Kidney (tissue), 14 donors: Measurements from ENCODE around the gene NOP9. TPM values are rescaled to one million over a fixed set of nuclear protein-coding genes. Genes with fewer than 3 reads are reported as not detected.

Experiments
- DNase-seq, 5 donors: peaks; one replicate each; pipeline ENCODE4 v3.0.0-alpha.2; 2013 to 2020
- FAIRE-seq: peaks from 2 replicates; lab custom pipeline; 2012; peaks lifted over from hg19 to GRCh38; lab: Jason Lieb, UNC
- H3K27ac ChIP-seq, 2 donors: one replicate each; pipeline ENCODE4 v1.7.0; 2013; ENCODE audit warnings: low read depth in 2 of 2, low read length in 2 of 2, inconsistent platforms in 1 of 2
- H3K27me3 ChIP-seq: one replicate; pipeline ENCODE4 v1.7.1; 2013; ENCODE audit warnings: low read length, inconsistent platforms; ENCODE audit not compliant: control insufficient read depth, insufficient read depth
- H3K36me3 ChIP-seq, 3 donors: one replicate each; pipeline versions ENCODE4 v1.7.0 to v1.7.1; 2013; ENCODE audit warnings: low read length in 3 of 3, control low read depth in 1 of 3, inconsistent platforms in 1 of 3; ENCODE audit not compliant: insufficient read depth in 3 of 3, control insufficient read depth in 2 of 3
- H3K4me1 ChIP-seq, 3 donors: one replicate each; pipeline versions ENCODE4 v1.7.0 to v1.7.1; 2013; ENCODE audit warnings: low read length in 3 of 3, inconsistent platforms in 1 of 3, low read depth in 1 of 3; ENCODE audit not compliant: control insufficient read depth in 2 of 3, insufficient read depth in 2 of 3
- H3K4me3 ChIP-seq, 3 donors: one replicate each; pipeline versions ENCODE4 v1.7.0 to v1.8.1; 2013; ENCODE audit warnings: low read length in 3 of 3, control low read depth in 1 of 3, inconsistent platforms in 1 of 3
- H3K9ac ChIP-seq, 3 donors: one replicate each; pipeline versions ENCODE4 v1.7.0 to v1.7.1; 2013; ENCODE audit warnings: low read length in 3 of 3, control low read depth in 1 of 3, inconsistent platforms in 1 of 3
- H3K9me3 ChIP-seq, 3 donors: one replicate each; pipeline versions ENCODE4 v1.7.0 to v1.7.1; 2013; ENCODE audit warnings: low read length in 3 of 3, control low read depth in 1 of 3, inconsistent platforms in 1 of 3; ENCODE audit not compliant: control insufficient read depth in 2 of 3, insufficient read depth in 1 of 3
- intact Hi-C: fragments of 100-400 bp; cut with DNase I; formaldehyde crosslinking; loops from one replicate; pipeline ENCODE4 v1.11.1; 2022
- polyA plus RNA-seq: library from polyadenylated mRNA; stranded (reverse); fragments of 350-450 nt; fragmentation: Illumina TruSeq; extraction: RNeasy Lipid Tissue Mini Kit (QIAGEN cat#74804); gene quantifications from one replicate; pipeline ENCODE4 v1.2.3, GENCODE V29; 2014; ENCODE audit warnings: low read depth, low replicate concordance; ENCODE audit not compliant: insufficient read depth
- total RNA-seq: library from RNA; stranded (reverse); fragmentation: NEBNext Ultra II Directional; extraction: Animal tissue kit (Norgen Biotek cat#: 25700); gene quantifications from one replicate; pipeline ENCODE4 v1.2.1, GENCODE V29; 2021
- TF ChIP-seq, protein P1 (sequence below): IDR thresholded peaks from 3 replicates; pipeline ENCODE4 v1.5.1; 2012; ENCODE audit warnings: mild to moderate bottlenecking, moderate library complexity, borderline replicate concordance; ENCODE audit not compliant: insufficient read depth; ENCODE audit errors: extremely low read depth
- donor health status: control.
- donor health status: control.
- donor health status: control.
- donor health status: control.
- donor health status: control.
- donor health status: DM: yes; HTN: yes; CAD: no.
- donor health status: Normal renal cell carcinoma (clear cell type).

NOP9 gene
- total and polyA plus RNA-seq, 2 donors from 2014 or later, result 8.6 to 25.7 TPM

DNA sequence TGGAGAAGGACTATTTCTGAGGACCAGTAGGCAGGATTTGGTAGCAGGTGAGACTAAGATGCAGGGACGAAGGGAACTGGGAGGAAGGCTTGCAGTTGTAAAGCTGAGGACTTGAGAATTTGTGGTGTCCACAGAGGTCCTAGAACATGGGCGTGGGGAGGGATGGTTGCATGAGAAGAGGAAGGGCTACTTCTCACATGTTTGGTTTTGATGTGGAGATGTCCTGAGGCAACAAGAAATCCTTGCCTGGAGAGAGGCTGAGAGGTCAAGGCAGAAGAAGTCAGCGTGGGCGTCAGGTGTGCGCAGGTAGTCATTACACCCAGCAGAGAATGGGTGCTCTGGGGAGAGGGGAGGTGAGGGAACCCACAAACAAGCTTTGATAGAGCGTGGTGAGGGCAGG, 22.6 kb upstream of the NOP9 start:
- no peak for FAIRE-seq
- Histone ChIP-seq H3K9ac (no peak overlapping the region), H3K27ac (no peak overlapping the region)

DNA sequence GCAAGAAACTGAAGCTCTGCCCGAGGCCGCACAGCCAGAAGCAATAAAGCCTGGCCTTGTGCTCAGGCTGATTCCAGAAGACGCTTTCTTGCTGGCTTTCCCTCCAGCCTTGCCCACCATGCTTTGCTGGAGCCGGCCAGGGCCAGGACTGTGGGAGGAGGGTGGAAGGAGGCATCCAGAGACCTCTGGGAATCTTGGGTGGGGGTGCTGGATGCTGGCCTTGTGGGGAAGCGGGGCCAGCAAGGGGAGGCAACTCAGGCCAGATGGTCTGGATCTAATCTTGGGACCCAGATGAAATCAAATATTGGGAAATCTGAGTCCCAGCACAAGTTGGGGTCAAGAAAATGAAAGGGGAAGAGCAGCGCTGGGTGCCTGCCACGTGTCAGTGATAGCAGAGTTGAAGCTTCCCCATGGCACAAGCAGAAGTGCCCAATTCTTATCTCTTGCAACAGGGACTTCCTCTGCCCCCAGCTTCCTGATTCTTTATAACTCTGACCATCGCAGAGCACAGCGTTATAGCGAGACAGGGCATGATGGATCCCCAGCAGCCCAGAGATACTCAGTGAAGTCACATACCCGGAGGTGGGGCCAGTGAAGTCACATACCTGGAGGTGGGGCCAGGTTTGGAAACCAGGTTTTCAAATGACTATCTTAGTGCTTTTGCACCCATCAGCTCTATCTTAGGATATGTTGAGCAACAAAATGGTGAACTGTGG, 21.9 kb upstream of the NOP9 start:
- FAIRE-seq (no peak), DNase-seq (no peak)
- intact Hi-C loops, result no loop called here
- no peaks in the 10 kb centered on the region for H3K36me3 ChIP-seq
- H3K9ac ChIP-seq, result no peak overlapping the region
- no peaks in the 10 kb centered on the region for H3K9me3 ChIP-seq
- H3K27me3 ChIP-seq, result no peaks in the 10 kb centered on the region
- no peak overlapping the region for H3K27ac ChIP-seq
- H3K4me3 ChIP-seq, result no peak overlapping the region
- TF ChIP-seq, protein P1, sequence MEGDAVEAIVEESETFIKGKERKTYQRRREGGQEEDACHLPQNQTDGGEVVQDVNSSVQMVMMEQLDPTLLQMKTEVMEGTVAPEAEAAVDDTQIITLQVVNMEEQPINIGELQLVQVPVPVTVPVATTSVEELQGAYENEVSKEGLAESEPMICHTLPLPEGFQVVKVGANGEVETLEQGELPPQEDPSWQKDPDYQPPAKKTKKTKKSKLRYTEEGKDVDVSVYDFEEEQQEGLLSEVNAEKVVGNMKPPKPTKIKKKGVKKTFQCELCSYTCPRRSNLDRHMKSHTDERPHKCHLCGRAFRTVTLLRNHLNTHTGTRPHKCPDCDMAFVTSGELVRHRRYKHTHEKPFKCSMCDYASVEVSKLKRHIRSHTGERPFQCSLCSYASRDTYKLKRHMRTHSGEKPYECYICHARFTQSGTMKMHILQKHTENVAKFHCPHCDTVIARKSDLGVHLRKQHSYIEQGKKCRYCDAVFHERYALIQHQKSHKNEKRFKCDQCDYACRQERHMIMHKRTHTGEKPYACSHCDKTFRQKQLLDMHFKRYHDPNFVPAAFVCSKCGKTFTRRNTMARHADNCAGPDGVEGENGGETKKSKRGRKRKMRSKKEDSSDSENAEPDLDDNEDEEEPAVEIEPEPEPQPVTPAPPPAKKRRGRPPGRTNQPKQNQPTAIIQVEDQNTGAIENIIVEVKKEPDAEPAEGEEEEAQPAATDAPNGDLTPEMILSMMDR, result no peak
- peaks cover 0 to 3% (median 0%) of the 10 kb centered on the region in 3 donors for H3K4me1 ChIP-seq

More for the DNA sequence above, 22.6 kb upstream of the NOP9 start:
- Histone ChIP-seq H3K27me3 (no peaks in the 10 kb centered on the region), H3K36me3 (no peaks in the 10 kb centered on the region), H3K4me1 (peaks cover 0 to 3% (median 0%) of the 10 kb centered on the region in 3 donors), H3K4me3 (no peak overlapping the region), H3K9me3 (no peaks in the 10 kb centered on the region)
- TF ChIP-seq, protein P1, result no peak
- intact Hi-C loops, result no loop called here
- no peak for DNase-seq

DNA sequence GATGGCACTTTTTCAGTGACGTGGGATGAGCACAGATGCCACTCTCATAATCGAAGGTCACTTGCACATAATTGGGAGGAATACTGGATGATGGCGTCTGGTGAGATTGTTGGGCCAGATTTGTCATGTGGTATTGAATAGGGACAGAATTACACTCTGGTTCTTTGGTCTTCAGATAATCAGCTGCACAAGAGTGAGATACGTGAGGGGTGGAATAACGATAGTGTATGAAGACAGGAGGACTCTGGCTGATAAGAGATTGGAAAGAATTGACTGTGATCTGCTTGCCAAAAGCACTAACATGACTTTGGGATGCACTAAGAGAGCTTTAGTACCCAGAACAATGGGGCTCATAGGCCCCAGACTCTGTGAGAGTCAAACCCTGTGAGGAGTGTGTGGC, 21.2 kb upstream of the NOP9 start:
- H3K4me1 ChIP-seq, result peaks cover 0 to 3% (median 0%) of the 10 kb centered on the region in 3 donors
- TF ChIP-seq, protein P1, result no peak
- intact Hi-C loops, result no loop called here

More for the DNA sequence above, 21.2 kb upstream of the NOP9 start:
- no peaks in the 10 kb centered on the region for H3K9me3 ChIP-seq
- no peak for DNase-seq
- no peaks in the 10 kb centered on the region for H3K36me3 ChIP-seq
- no peak for FAIRE-seq
- H3K9ac ChIP-seq, result no peak overlapping the region
- no peak overlapping the region for H3K4me3 ChIP-seq
- H3K27me3 ChIP-seq, result no peaks in the 10 kb centered on the region
- no peak overlapping the region for H3K27ac ChIP-seq
